Fibroblast of lung (primary cell): ENCODE data around the gene CSN3.

ENCODE experiments used
- CTCF ChIP-seq, 2 donors: IDR thresholded peaks in 1 of 2; conservative IDR thresholded peaks in 1 of 2; 1 replicate in 1 of 2; 2 replicates in 1 of 2; pipeline ENCODE4 v1.5.1; 2011 to 2012; ENCODE audit warnings: low read length in 2 of 2, control low read depth in 1 of 2, inconsistent platforms in 1 of 2, low read depth in 1 of 2, mild to moderate bottlenecking in 1 of 2
- EZH2 ChIP-seq: IDR thresholded peaks from 2 replicates; pipeline ENCODE4 v1.5.1; 2012; ENCODE audit warnings: low read length, control low read depth, mild to moderate bottlenecking; ENCODE audit errors: missing control alignments

DNA sequence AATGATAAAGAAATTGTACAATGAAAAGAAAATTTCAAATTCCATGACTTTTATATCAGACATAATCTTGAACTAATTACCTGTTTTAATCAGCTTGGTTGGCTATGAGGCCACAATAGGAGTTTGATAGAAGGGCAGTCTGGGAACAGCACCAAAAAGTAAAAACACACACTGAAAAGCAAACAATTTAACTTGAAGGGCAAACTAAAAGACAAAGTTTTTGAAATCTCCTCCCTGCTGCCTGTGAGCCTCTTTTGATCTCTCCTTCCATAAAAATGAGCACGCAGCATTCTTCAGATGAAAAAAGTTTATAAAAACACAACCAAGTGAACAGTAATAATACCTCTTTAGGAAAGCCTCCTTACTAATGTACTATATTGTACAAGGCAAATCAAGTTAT is 38.8 kb upstream of the CSN3 start:
- TF ChIP-seq CTCF (conservative IDR thresholded peaks at IDR 0.05 in 1 of 2, IDR thresholded peaks at IDR 0.05 in 1 of 2; ENCODE audit: low read depth in 1 of 2, low read length in 2 of 2), result no peak
- no peak for TF ChIP-seq EZH2
